SU-DHL-6 (cell line): ENCODE data around the gene SCGN.

ENCODE experiments used
- EZH2phosphoT487 ChIP-seq: fragments of 200-600 bp; sonication (generic), shearing (Covaris generic); conservative IDR thresholded peaks from 2 replicates; pipeline ENCODE4 v1.6.1; 2018; ENCODE audit warnings: mild to moderate bottlenecking, antibody characterized with exemption, low read length, moderate library complexity, mixed read lengths
- TF ChIP-seq, protein P1 (sequence below): fragments of 200-600 bp; sonication (generic); IDR thresholded peaks from one replicate; pipeline ENCODE4 v1.5.1; 2017; ENCODE audit warnings: antibody characterized with exemption, mild to moderate bottlenecking, low read length, moderate library complexity; ENCODE audit not compliant: insufficient read depth, poor library complexity, severe bottlenecking

DNA sequence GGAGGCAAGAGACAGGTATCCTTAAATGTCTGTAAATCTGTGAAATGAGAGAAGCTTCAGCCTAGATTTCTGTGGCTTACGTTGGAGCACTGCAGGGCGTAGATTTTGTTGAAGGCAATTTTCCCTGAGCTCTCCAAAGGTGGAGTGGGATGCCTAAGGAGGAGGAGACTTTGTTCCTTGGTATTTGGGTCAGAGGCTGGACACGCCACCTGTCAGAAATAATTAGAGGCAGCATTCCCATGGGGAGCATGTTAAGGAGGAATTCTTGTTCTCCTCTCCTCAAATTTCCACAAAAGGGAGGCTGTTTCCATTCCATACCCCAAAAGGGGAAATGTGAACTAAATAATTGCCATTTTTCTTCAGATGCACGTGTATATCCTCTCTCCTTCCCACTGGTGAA, 11.1 kb upstream of the SCGN start:
- TF ChIP-seq, protein P1, sequence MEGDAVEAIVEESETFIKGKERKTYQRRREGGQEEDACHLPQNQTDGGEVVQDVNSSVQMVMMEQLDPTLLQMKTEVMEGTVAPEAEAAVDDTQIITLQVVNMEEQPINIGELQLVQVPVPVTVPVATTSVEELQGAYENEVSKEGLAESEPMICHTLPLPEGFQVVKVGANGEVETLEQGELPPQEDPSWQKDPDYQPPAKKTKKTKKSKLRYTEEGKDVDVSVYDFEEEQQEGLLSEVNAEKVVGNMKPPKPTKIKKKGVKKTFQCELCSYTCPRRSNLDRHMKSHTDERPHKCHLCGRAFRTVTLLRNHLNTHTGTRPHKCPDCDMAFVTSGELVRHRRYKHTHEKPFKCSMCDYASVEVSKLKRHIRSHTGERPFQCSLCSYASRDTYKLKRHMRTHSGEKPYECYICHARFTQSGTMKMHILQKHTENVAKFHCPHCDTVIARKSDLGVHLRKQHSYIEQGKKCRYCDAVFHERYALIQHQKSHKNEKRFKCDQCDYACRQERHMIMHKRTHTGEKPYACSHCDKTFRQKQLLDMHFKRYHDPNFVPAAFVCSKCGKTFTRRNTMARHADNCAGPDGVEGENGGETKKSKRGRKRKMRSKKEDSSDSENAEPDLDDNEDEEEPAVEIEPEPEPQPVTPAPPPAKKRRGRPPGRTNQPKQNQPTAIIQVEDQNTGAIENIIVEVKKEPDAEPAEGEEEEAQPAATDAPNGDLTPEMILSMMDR = no peak
- no peak for TF ChIP-seq EZH2phosphoT487
